Upper lobe of left lung (tissue), 4 donors: ENCODE data around the gene PLAA.

Experiments
- CTCF ChIP-seq, 6 experiments: fragments of 450-650 bp in 4 of 6; fragments of 200-600 bp in 2 of 6; sonication (generic) in 2 of 6; IDR thresholded peaks; one replicate each; pipeline ENCODE4 v1.5.1; 2016 to 2019; ENCODE audit warnings: antibody characterized with exemption in 6 of 6
- EP300 ChIP-seq, 4 donors: sonication (generic); formaldehyde crosslinking; IDR thresholded peaks; one replicate each; pipeline ENCODE4 v1.5.1; 2017; ENCODE audit warnings: antibody characterized with exemption in 4 of 4, control low read depth in 2 of 4
- POLR2A ChIP-seq, 4 donors: fragments of 450-650 bp; IDR thresholded peaks; one replicate each; pipeline ENCODE4 v1.5.1; 2016 to 2017; ENCODE audit warnings: antibody characterized with exemption in 4 of 4, mild to moderate bottlenecking in 2 of 4
- POLR2AphosphoS5 ChIP-seq, 2 donors: sonication (generic); formaldehyde crosslinking; IDR thresholded peaks; one replicate each; pipeline ENCODE4 v1.5.1; 2017; ENCODE audit warnings: antibody characterized with exemption in 2 of 2

- no peak for TF ChIP-seq CTCF (IDR thresholded peaks at IDR 0.05)
- TF ChIP-seq POLR2A (IDR thresholded peaks at IDR 0.05): no peak
- no peak for TF ChIP-seq POLR2AphosphoS5 (IDR thresholded peaks at IDR 0.05)
- no peak for TF ChIP-seq EP300 (IDR thresholded peaks at IDR 0.05)
Measured at GRCh38 chr9:26919698-26920097, 27.3 kb downstream of the PLAA start.
